ENCODE results near the gene OXT.

OXT gene

GRCh38 chr20:3077618-3078134, 6.3 kb downstream of the OXT start:
- no peaks in the 10 kb centered on the region for H3K9me3 ChIP-seq (ENCODE audit: control insufficient read depth, insufficient read depth, low read length)
- TF ChIP-seq, protein P1, sequence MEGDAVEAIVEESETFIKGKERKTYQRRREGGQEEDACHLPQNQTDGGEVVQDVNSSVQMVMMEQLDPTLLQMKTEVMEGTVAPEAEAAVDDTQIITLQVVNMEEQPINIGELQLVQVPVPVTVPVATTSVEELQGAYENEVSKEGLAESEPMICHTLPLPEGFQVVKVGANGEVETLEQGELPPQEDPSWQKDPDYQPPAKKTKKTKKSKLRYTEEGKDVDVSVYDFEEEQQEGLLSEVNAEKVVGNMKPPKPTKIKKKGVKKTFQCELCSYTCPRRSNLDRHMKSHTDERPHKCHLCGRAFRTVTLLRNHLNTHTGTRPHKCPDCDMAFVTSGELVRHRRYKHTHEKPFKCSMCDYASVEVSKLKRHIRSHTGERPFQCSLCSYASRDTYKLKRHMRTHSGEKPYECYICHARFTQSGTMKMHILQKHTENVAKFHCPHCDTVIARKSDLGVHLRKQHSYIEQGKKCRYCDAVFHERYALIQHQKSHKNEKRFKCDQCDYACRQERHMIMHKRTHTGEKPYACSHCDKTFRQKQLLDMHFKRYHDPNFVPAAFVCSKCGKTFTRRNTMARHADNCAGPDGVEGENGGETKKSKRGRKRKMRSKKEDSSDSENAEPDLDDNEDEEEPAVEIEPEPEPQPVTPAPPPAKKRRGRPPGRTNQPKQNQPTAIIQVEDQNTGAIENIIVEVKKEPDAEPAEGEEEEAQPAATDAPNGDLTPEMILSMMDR (IDR thresholded peaks at IDR 0.05; ENCODE audit: low read depth, low read length, poor library complexity, severe bottlenecking): no peak
- TF ChIP-seq EZH2phosphoT487 (IDR thresholded peaks at IDR 0.05; ENCODE audit: borderline replicate concordance, low read length): no peak
- no peaks in the 10 kb centered on the region for H3K79me2 ChIP-seq (ENCODE audit: control insufficient read depth, low read length)
- no peak overlapping the region for H3K4me3 ChIP-seq (ENCODE audit: low read length)
- H3K4me1 ChIP-seq (ENCODE audit: control insufficient read depth, low read length): no peaks in the 10 kb centered on the region
- H3K27ac ChIP-seq (ENCODE audit: low read depth, low read length): no peak overlapping the region
- no peaks in the 10 kb centered on the region for H3K36me3 ChIP-seq (ENCODE audit: control insufficient read depth, low read length)
- no peaks in the 10 kb centered on the region for H3F3A ChIP-seq (ENCODE audit: control insufficient read depth, insufficient read depth)
- H3K9me2 ChIP-seq (replicated peaks; ENCODE audit: control insufficient read depth, low read length): no peaks in the 10 kb centered on the region
- no peak overlapping the region for H3K4me2 ChIP-seq (ENCODE audit: low read length)
- no peaks in the 10 kb centered on the region for H4K20me1 ChIP-seq (ENCODE audit: control insufficient read depth, insufficient read depth, low read depth, low read length)
- peaks cover 20% of the 10 kb centered on the region for H3K27me3 ChIP-seq (ENCODE audit: control insufficient read depth, low read length)

- H4K20me1 ChIP-seq (ENCODE audit: control insufficient read depth, insufficient read depth, low read depth, low read length): no peaks in the 10 kb centered on the region
- H3K27me3 ChIP-seq (ENCODE audit: control insufficient read depth, low read length): peaks cover 30% of the 10 kb centered on the region
- H3F3A ChIP-seq (ENCODE audit: control insufficient read depth, insufficient read depth): no peaks in the 10 kb centered on the region
- H3K4me2 ChIP-seq (ENCODE audit: low read length): no peak overlapping the region
- H3K27ac ChIP-seq (ENCODE audit: low read depth, low read length): no peak overlapping the region
- no peaks in the 10 kb centered on the region for H3K36me3 ChIP-seq (ENCODE audit: control insufficient read depth, low read length)
- no peaks in the 10 kb centered on the region for H3K4me1 ChIP-seq (ENCODE audit: control insufficient read depth, low read length)
- H3K4me3 ChIP-seq (ENCODE audit: low read length): no peak overlapping the region
- no peaks in the 10 kb centered on the region for H3K79me2 ChIP-seq (ENCODE audit: control insufficient read depth, low read length)
- no peak for TF ChIP-seq EZH2phosphoT487 (IDR thresholded peaks at IDR 0.05; ENCODE audit: borderline replicate concordance, low read length)
- TF ChIP-seq, protein P1 (IDR thresholded peaks at IDR 0.05; ENCODE audit: low read depth, low read length, poor library complexity, severe bottlenecking): no peak
- H3K9me3 ChIP-seq (ENCODE audit: control insufficient read depth, insufficient read depth, low read length): no peaks in the 10 kb centered on the region
- H3K9me2 ChIP-seq (replicated peaks; ENCODE audit: control insufficient read depth, low read length): no peaks in the 10 kb centered on the region
Observed at GRCh38 chr20:3080939-3081388, 9.5 kb downstream of the OXT start.

DNA sequence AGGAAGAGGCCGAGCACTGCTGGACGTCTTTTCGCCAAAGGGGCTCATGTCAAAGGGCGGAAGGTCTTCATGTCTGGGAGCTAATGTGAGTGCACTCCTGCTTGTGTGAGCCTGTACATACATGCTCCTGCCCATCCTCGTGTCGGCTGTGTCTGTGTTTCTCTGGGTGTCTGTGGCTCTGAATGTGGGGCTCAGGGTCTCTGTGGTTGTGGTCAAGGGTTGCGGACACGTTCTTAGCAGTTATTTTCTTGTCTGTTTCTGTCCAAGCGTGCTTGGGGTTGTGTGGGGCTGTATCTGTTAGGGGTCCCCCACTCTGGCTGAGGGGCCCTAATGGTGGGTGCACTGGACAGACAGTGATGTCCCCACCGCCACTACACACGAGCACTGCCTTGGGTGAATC, 10.2 kb downstream of the OXT start:
- no peaks in the 10 kb centered on the region for H3K36me3 ChIP-seq (ENCODE audit: control insufficient read depth, low read length)
- no peak overlapping the region for H3K4me2 ChIP-seq (ENCODE audit: low read length)
- H3K9me2 ChIP-seq (replicated peaks; ENCODE audit: control insufficient read depth, low read length): no peaks in the 10 kb centered on the region
- no peaks in the 10 kb centered on the region for H3K79me2 ChIP-seq (ENCODE audit: control insufficient read depth, low read length)
- H3K27me3 ChIP-seq (ENCODE audit: control insufficient read depth, low read length): peaks cover 30% of the 10 kb centered on the region
- H3K27ac ChIP-seq (ENCODE audit: low read depth, low read length): no peak overlapping the region
- H3F3A ChIP-seq (ENCODE audit: control insufficient read depth, insufficient read depth): no peaks in the 10 kb centered on the region
- H3K4me1 ChIP-seq (ENCODE audit: control insufficient read depth, low read length): no peaks in the 10 kb centered on the region
- no peak for TF ChIP-seq EZH2phosphoT487 (IDR thresholded peaks at IDR 0.05; ENCODE audit: borderline replicate concordance, low read length)
- TF ChIP-seq, protein P1 (IDR thresholded peaks at IDR 0.05; ENCODE audit: low read depth, low read length, poor library complexity, severe bottlenecking): no peak
- H3K9me3 ChIP-seq (ENCODE audit: control insufficient read depth, insufficient read depth, low read length): no peaks in the 10 kb centered on the region
- no peaks in the 10 kb centered on the region for H4K20me1 ChIP-seq (ENCODE audit: control insufficient read depth, insufficient read depth, low read depth, low read length)
- no peak overlapping the region for H3K4me3 ChIP-seq (ENCODE audit: low read length)
